Measurements from ENCODE around the gene CAPN2.

- TF ChIP-seq POLR2A (IDR thresholded peaks at IDR 0.05; ENCODE audit: low read length) (no peak), GATA1 (IDR thresholded peaks at IDR 0.05; ENCODE audit: low read depth, low read length) (no peak)
Observed at GRCh38 chr1:223725578-223725977, 13.2 kb downstream of the CAPN2 start.
